ENCODE data around the gene MBD3L4. TPM values are rescaled to one million over a fixed set of nuclear protein-coding genes. Genes with fewer than 3 reads are reported as not detected.

The MBD3L4 gene
- total and polyA plus RNA-seq, 4 donors = not detected

DNA sequence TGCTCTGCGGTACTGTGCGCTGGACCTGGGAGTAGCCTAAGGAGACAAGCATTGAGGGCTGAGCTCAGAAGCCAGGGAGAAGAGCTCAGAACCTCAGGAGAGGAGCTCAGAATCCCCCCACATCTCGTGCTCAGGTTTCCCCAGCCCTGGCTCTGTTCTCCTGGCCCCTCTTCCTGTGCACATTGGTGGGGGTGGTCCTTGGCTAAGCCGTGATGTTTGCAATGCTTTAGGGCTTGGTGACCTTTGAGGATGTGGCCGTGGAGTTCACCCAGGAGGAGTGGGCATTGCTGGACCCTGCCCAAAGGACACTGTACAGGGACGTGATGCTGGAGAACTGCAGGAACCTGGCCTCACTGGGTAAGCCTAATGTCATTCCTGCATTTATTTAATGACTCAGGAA, 36.2 kb upstream of the MBD3L4 start:
- H3K36me3 ChIP-seq (ENCODE audit: control insufficient read depth in 4 of 4, insufficient read depth in 3 of 4, low read depth in 1 of 4, low read length in 3 of 4) = peaks cover 55 to 86% (median 78%) of the 10 kb centered on the region in 4 donors
- no peak overlapping the region for H3K27ac ChIP-seq (ENCODE audit: low read depth in 1 of 2, low read length in 2 of 2)
- no peaks in the 10 kb centered on the region for H3K4me1 ChIP-seq (ENCODE audit: control insufficient read depth in 4 of 4, insufficient read depth in 4 of 4, low read length in 3 of 4)
- no peak for DNase-seq (ENCODE audit: low spot score)
- H3K9ac ChIP-seq (ENCODE audit: low read depth in 1 of 2, low read length in 2 of 2) = no peak overlapping the region
- peak overlapping the region in 2 of 3 donors; percentile 36 to 72 for H3K4me3 ChIP-seq (ENCODE audit: low read depth in 1 of 3, low read length in 3 of 3)
- H3K9me3 ChIP-seq (ENCODE audit: control insufficient read depth in 4 of 4, low read length in 3 of 4) = peaks cover 20 to 72% (median 41%) of the 10 kb centered on the region in 4 donors
- no peaks in the 10 kb centered on the region for H3K27me3 ChIP-seq (ENCODE audit: control insufficient read depth in 4 of 4, insufficient read depth in 4 of 4, low read length in 3 of 4)
- TF ChIP-seq, protein P1, sequence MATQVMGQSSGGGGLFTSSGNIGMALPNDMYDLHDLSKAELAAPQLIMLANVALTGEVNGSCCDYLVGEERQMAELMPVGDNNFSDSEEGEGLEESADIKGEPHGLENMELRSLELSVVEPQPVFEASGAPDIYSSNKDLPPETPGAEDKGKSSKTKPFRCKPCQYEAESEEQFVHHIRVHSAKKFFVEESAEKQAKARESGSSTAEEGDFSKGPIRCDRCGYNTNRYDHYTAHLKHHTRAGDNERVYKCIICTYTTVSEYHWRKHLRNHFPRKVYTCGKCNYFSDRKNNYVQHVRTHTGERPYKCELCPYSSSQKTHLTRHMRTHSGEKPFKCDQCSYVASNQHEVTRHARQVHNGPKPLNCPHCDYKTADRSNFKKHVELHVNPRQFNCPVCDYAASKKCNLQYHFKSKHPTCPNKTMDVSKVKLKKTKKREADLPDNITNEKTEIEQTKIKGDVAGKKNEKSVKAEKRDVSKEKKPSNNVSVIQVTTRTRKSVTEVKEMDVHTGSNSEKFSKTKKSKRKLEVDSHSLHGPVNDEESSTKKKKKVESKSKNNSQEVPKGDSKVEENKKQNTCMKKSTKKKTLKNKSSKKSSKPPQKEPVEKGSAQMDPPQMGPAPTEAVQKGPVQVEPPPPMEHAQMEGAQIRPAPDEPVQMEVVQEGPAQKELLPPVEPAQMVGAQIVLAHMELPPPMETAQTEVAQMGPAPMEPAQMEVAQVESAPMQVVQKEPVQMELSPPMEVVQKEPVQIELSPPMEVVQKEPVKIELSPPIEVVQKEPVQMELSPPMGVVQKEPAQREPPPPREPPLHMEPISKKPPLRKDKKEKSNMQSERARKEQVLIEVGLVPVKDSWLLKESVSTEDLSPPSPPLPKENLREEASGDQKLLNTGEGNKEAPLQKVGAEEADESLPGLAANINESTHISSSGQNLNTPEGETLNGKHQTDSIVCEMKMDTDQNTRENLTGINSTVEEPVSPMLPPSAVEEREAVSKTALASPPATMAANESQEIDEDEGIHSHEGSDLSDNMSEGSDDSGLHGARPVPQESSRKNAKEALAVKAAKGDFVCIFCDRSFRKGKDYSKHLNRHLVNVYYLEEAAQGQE (IDR thresholded peaks at IDR 0.05) = no peak
- TF ChIP-seq GABPA (IDR thresholded peaks at IDR 0.05 in 1 of 2, conservative IDR thresholded peaks at IDR 0.05 in 1 of 2) = no peak
- TF ChIP-seq RAD21 (IDR thresholded peaks at IDR 0.05) = no peak
- TF ChIP-seq YY1 (IDR thresholded peaks at IDR 0.05) = no peak
- TF ChIP-seq, protein P2, sequence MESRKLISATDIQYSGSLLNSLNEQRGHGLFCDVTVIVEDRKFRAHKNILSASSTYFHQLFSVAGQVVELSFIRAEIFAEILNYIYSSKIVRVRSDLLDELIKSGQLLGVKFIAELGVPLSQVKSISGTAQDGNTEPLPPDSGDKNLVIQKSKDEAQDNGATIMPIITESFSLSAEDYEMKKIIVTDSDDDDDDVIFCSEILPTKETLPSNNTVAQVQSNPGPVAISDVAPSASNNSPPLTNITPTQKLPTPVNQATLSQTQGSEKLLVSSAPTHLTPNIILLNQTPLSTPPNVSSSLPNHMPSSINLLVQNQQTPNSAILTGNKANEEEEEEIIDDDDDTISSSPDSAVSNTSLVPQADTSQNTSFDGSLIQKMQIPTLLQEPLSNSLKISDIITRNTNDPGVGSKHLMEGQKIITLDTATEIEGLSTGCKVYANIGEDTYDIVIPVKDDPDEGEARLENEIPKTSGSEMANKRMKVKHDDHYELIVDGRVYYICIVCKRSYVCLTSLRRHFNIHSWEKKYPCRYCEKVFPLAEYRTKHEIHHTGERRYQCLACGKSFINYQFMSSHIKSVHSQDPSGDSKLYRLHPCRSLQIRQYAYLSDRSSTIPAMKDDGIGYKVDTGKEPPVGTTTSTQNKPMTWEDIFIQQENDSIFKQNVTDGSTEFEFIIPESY (IDR thresholded peaks at IDR 0.05) = no peak
- TF ChIP-seq, protein P3, sequence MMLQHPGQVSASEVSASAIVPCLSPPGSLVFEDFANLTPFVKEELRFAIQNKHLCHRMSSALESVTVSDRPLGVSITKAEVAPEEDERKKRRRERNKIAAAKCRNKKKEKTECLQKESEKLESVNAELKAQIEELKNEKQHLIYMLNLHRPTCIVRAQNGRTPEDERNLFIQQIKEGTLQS (IDR thresholded peaks at IDR 0.05) = no peak
- TF ChIP-seq FOXA2 (IDR thresholded peaks at IDR 0.05) = no peak
- TF ChIP-seq RXRA (IDR thresholded peaks at IDR 0.05) = no peak
- no peak for TF ChIP-seq SP1 (IDR thresholded peaks at IDR 0.05)
- TF ChIP-seq JUND (IDR thresholded peaks at IDR 0.05) = no peak
- TF ChIP-seq NR2F2 (IDR thresholded peaks at IDR 0.05) = no peak
- TF ChIP-seq, protein P4, sequence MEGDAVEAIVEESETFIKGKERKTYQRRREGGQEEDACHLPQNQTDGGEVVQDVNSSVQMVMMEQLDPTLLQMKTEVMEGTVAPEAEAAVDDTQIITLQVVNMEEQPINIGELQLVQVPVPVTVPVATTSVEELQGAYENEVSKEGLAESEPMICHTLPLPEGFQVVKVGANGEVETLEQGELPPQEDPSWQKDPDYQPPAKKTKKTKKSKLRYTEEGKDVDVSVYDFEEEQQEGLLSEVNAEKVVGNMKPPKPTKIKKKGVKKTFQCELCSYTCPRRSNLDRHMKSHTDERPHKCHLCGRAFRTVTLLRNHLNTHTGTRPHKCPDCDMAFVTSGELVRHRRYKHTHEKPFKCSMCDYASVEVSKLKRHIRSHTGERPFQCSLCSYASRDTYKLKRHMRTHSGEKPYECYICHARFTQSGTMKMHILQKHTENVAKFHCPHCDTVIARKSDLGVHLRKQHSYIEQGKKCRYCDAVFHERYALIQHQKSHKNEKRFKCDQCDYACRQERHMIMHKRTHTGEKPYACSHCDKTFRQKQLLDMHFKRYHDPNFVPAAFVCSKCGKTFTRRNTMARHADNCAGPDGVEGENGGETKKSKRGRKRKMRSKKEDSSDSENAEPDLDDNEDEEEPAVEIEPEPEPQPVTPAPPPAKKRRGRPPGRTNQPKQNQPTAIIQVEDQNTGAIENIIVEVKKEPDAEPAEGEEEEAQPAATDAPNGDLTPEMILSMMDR (IDR thresholded peaks at IDR 0.05; ENCODE audit: low read depth, low read length, missing input control) = no peak
- no peak for TF ChIP-seq FOXA1 (IDR thresholded peaks at IDR 0.05)
- TF ChIP-seq HNF4A (conservative IDR thresholded peaks at IDR 0.05) = no peak
- no peak for TF ChIP-seq HNF4G (IDR thresholded peaks at IDR 0.05)
- no peak for TF ChIP-seq EGR1 (IDR thresholded peaks at IDR 0.05; ENCODE audit: low read depth in 2 of 2)
- TF ChIP-seq, protein P5, sequence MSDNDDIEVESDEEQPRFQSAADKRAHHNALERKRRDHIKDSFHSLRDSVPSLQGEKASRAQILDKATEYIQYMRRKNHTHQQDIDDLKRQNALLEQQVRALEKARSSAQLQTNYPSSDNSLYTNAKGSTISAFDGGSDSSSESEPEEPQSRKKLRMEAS (IDR thresholded peaks at IDR 0.05) = no peak
- TF ChIP-seq TAF1 (conservative IDR thresholded peaks at IDR 0.05) = no peak
- 97% methylated on average over 6 of the region's 6 CpGs for WGBS

Measured in liver (tissue), 9 donors.